ENCODE measurements around the gene CDK5RAP3. TPM values are rescaled to one million over a fixed set of nuclear protein-coding genes. Genes with fewer than 3 reads are reported as not detected.

Gene CDK5RAP3
- total and polyA plus RNA-seq, 2 of the 13 experiments (the other 11 are each of a cell fraction or from before 2014, with no cell fraction given), result 128 to 154 TPM

- TF ChIP-seq BCL3 (CRISPR knock-in tag; IDR thresholded peaks at IDR 0.05) (no peak), FOSL1 (CRISPR knock-in tag; IDR thresholded peaks at IDR 0.05; ENCODE audit: borderline replicate concordance) (no peak), ZNF609 (CRISPR knock-in tag; IDR thresholded peaks at IDR 0.05; ENCODE audit: borderline replicate concordance) (peak; percentile 24; the same call in 1 of the 2 replicates), ZNF280D (CRISPR knock-in tag; IDR thresholded peaks at IDR 0.05) (no peak; the same call in 1 of the 2 replicates), ZNF644 (CRISPR knock-in tag; IDR thresholded peaks at IDR 0.05; ENCODE audit: low read depth) (no peak), REL (CRISPR knock-in tag; conservative IDR thresholded peaks at IDR 0.05) (no peak), SMARCC2 (IDR thresholded peaks at IDR 0.05) (no peak), ARNTL (CRISPR knock-in tag; IDR thresholded peaks at IDR 0.05) (no peak; the same call in 1 of the 2 replicates), PHF20 (CRISPR knock-in tag; IDR thresholded peaks at IDR 0.05) (no peak), DMTF1 (CRISPR knock-in tag; IDR thresholded peaks at IDR 0.05) (no peak), MXD4 (CRISPR knock-in tag; IDR thresholded peaks at IDR 0.05) (peak; percentile 88), THAP7 (CRISPR knock-in tag; IDR thresholded peaks at IDR 0.05) (no peak)
Observed at GRCh38 chr17:48025040-48025903, 54.4 kb downstream of the CDK5RAP3 start (continued).
